GM21423 (cell line): ENCODE measurements around the gene CCDC122.
A peak's percentile ranks its signal among the peaks of the same experiment; 100 is the strongest.

Experiments used
- ATAC-seq: cut with Tn5 transposase; IDR thresholded peaks from one replicate; pipeline ENCODE4 v1.9.1; 2021; ENCODE audit warnings: mild to moderate bottlenecking, moderate library complexity; ENCODE audit not compliant: unreplicated experiment

Gene CCDC122

DNA sequence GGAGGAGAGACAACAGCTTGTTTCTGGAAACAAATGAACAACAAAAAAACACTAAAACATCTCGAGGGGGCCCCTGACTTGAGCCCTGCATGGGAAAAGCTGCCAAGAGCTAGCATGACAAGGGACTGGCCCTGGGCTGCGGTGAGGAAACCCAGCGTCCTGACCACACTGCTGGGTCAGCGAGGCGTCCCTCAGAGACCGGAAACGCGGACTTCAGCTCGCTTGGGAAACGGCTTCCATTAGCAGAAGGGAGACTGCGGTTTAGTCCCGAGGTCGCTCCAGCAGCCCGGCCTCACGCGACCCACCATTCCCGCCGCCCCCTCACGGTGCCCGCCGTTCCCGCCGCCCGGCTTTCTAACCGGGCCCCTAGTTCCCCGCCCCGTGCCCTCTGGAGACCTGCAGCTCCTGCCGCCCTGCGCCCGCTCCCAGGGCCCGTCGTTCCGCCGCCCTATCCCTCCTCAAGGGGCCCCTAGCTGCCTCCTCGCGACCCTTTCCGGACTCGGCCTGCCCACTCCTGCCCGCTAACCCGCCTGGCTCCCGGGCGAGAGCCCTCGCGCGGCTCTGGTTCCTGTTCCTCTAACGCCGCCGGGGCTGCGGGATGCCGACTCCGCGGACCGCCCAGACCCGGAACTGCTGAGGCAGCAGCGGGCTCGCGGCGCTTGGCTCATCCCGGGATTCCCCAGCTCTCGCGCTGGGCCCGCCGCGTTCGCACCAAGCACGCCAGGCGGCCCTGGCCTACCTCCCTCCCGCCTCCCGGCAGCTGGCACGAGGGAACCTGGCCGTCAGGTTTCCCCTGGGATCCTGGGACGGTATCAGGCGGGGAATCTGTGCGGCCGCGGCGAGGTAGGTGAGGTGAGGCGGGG, at the start of gene CCDC122:
Gene CCDC122 (minus strand): TSS at position 849 of the 863 bp plus-strand sequence. CDS start 10,364 bp downstream, outside the sequence.
- ATAC-seq: peak; percentile 72

DNA sequence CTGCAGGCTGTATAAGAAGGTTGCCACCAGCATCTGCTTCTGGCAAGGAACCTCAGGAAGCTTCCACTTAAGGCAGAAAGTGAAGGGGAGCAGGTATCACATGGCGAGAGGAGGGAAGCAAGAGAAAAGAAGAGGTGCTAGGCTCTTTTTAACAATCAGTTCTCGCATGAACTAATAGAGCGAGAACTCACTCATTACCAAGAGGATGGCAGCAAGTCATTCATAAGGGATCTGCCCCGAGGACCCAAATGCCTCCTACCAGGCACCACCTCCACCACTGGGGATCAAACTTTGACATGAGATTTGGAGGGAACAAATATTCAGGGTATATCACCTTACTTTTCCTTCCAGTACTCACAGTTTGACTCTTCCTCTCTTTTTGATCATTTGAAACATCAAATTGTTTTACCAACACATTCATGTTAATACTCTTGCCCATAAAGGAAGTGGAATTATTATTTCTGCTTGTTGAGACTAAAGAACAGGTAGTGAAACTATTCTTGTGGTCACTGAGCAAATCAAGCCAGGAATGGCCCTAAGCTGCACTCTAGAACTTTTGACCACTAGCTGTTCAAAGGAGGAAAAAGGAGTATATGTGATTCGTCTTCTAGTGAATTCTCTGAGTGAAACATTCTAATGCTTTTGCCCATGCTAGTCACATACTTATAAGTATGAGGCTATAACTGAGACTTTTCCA, 45.2 kb upstream of the CCDC122 start:
- ATAC-seq: peak; percentile 95

- ATAC-seq: no peak
Measured at GRCh38 chr13:43920965-43921674, 41.6 kb upstream of the CCDC122 start.

GRCh38 chr13:43918636-43919035, 39.1 kb upstream of the CCDC122 start:
- no peak for ATAC-seq

GRCh38 chr13:43916828-43917227, 37.3 kb upstream of the CCDC122 start:
- no peak for ATAC-seq

DNA sequence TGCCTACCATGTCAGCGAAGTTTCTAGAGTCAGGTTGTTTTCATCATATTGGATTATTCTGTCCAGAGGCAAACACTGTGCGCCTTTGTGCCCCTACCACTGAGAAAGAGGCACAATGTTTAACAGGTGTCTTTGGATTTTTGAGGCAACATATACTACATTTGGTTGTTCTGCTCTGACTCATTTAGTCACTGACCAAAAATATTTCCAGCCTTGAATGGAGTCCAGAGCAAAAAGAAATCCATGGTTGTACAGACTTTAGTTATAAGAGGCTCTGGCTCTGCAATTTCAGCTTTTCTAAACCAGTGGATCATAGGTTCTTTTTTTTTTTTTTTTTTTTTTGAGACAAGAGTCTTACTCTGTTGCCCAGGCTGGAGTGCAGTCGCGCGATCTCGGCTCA, 35.9 kb upstream of the CCDC122 start:
- ATAC-seq: no peak

- no peak for ATAC-seq
Measured at GRCh38 chr13:43911871-43912270, 32.3 kb upstream of the CCDC122 start.

GRCh38 chr13:43911278-43911677, 31.7 kb upstream of the CCDC122 start:
- ATAC-seq: no peak

GRCh38 chr13:43910856-43911255, 31.3 kb upstream of the CCDC122 start:
- ATAC-seq: no peak

- no peak for ATAC-seq
Measured at GRCh38 chr13:43908156-43909126, 28.9 kb upstream of the CCDC122 start.

DNA sequence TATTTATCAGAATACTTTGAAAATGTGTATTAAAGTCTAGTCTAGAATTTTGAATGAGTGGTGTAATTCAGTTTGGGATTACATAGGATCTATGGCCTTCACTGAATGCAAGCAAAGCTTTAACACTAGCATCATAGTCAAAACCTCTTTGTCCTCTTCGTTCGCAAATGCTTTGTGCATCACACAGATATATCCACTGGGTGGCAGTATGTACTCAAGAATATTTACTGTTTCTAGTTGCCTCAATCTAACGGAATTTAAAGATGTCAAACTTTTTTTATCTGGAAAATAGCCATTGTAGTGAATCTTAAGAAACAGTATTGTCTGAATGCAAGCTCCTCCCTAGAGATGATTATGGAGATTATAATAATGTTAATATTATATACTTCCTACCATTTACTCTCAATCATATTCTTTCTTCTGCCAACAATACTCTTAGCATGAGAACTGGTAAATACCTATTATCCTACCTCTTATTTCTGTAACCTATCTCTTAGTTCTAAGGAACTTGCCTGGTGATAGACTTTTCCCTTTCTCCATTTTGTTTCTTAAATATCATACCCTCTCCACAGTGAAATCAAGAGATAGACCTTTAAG, 26.0 kb upstream of the CCDC122 start:
- ATAC-seq: no peak

- no peak for ATAC-seq
Measured at GRCh38 chr13:43895940-43896339, 16.4 kb upstream of the CCDC122 start.

DNA sequence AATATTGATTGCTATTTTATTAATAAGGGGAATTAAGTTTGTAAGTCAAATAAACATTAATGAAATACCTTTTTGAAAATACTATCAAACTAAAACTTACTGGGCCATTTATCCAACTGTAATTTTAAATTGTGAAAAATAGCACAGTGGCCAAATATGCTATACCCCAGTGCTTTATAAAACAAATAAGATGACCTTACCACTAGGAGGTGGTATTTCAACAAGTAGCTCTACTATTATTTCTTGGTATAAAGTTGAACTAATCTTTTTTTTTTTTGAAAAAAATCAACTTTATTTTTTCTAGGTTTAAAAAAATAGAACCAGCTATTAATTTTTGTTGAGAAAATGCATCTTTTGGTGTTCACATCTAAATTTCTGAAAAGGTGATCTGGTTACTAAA, 14.9 kb upstream of the CCDC122 start:
- ATAC-seq: no peak

DNA sequence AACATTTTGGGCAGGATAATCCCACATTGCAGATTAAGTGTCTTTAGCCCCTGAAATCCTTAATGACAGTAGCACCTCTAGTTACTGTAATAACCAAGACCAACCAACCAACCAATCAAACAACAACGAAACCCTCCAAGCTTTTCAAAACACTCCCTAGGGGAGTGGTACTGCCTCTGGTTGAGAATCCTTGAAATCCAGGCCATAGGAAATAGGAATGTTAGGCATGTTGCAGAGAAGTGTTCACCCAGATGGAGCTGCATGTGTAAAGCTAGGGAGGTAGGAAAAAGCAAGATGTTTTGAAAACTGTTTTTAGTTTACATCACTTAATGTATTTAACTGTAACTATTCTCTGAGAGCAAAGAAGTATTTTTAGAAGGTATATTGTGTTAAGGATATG, 4.7 kb upstream of the CCDC122 start:
- ATAC-seq: no peak

- no peak for ATAC-seq
Measured at GRCh38 chr13:43883631-43884030, 4.1 kb upstream of the CCDC122 start.

- ATAC-seq: no peak
Measured at GRCh38 chr13:43881580-43881979, 2.0 kb upstream of the CCDC122 start.

DNA sequence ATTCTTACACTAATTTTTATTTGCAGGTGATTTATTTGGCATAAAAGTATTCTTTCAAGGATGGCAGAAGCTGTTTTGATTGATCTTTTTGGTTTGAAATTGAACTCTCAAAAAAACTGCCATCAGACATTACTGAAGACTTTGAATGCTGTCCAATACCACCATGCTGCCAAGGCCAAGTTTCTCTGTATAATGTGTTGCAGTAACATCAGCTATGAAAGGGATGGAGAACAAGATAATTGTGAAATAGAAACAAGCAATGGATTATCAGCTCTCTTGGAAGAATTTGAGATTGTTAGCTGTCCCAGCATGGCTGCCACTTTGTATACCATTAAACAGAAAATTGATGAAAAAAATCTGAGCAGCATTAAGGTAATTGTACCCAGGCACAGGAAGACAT, 1.4 kb upstream of the CCDC122 start:
- no peak for ATAC-seq

GRCh38 chr13:43880214-43880855, 795 bp upstream of the CCDC122 start:
- ATAC-seq: no peak

DNA sequence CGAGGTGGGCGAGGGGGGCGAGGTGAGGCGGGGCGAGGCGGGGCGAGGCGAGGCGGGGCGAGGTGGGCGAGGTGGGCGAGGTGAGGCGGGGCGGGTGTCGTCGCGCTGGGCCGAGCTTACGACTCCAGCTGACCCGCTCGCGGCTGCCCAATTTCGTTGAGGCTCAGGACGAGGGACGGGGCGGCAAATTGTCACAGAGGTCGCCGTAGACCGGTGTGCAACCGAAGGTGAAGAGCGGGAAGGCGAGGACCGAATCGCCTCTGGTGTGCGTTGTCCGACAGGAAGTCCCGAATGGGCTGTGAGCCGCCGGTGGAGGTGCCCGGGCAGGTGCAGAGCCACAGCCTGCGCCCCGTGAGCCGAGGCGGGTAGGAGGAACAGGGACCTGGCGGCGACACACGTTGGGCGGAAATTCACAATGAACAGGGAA, 228 bp upstream of the CCDC122 start, which contains the start of gene LACC1:
Gene LACC1 (plus strand): TSS at position 150 of the 427 bp plus-strand sequence. CDS start 1,082 bp downstream, outside the sequence.
- ATAC-seq: peak; percentile 45
